Stimulated activated CD8-positive, alpha-beta memory T cell treated with anti-CD3 and anti-CD28 coated beads, Interleukin-15, amount 100 ng/mL, for 4 hours (primary cell): Measurements from ENCODE around the gene NLK.
"Not testable (repeated sequence)": the region's sequence is repeated elsewhere in the genome, so short reads cannot be mapped to it uniquely, and the experiment has no call there.

ENCODE experiments used
- DNase-seq, 2 donors: peaks; one replicate each; pipeline ENCODE4 v3.0.0-alpha.2; 2020; ENCODE audit warnings: low read depth in 2 of 2

The NLK gene

DNA sequence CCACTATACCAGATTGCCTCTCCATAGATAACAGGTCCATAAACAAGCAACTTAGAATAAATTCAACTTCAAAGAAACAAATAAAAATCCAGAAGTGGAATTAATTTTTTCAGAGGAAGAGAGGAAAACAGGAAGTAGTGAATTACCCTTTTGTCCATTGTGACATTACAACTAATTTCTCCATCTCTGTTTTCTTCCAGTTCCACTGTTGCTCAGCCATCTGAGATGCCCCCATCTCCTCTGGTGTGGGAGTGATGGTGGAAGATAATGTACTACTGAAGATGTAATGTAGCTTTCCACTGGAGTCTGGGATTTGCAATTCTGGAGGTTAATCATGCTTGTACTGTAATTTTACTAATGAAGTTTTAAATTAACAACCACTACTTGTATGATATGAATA, 151.9 kb downstream of the NLK start:
- DNase-seq: no peak

DNA sequence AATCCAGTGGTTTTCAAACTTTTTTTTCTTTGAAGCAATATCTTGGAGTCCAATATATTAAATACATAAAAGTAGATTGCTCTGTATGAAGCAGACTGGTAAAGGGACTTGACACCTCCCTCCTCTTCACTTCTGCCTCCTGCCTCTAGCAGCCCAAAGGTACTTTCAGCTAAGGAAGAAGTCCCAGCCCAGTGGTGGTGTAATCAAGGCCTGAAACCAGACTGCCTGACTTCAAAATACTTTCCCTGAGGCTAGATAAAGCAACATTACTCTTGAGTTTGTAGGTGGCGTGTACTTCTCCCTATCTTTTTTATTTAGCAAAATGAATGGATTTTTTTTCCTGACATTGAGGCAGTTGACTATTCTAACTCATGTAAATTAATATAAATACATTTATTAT, 154.2 kb downstream of the NLK start:
- no peak for DNase-seq

DNA sequence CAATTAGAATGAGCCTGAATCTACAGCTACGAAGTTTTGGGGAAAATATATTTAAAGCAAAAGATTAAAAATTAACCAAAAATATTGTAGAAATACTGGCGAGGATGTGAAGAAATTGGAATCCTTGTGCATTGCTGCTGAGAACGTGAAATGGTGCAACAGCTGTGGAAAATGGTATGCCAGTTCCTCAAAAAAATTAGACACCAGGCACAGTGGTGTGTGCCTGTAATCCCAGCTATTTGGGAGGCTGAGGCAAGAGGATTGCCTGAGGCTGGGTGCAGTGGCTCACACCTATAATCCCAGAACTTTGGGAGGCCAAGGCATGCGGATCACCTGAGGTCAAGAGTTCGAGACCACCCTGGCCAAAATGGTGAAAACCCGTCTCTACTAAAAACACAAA, 156.6 kb downstream of the NLK start:
- DNase-seq: no peak

DNA sequence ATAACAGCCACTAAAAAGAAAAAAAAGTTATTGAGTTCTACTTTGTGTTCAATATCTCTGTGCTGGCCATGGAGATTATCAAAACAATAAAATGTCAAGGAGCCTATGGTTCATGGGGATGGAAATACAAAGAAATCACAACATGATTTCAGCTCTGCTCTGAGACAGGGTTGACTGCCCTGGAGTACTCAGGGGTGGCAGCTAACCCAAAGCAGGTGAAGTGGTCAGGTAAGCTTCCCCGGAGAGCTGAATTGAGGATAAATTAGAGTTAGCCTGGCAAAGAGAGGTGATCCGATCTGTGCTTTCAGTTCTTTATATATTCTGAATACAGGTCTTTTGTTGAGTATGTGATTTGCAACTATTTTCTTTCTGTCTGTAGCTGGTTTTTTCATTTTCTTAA, 157.3 kb downstream of the NLK start:
- no peak for DNase-seq

DNA sequence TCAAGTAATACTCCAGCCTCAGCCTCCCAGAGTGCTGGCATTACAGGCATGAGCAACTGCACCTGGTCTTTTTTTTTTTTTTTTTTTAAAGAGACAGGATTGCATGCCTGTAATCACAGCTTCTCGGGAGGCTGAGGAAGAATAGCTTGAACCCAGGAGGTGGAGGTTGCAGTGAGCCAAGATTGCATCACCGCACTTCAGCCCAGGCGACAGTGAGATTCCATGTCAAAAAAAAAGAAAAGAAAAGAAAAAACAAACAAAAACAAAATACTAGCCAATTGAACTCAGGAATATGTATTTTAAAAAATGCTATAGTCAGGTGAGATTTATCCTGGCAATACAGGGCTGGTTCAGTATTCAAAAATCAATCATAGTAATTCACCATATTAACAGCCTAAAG, 158.8 kb downstream of the NLK start:
- no peak for DNase-seq

DNA sequence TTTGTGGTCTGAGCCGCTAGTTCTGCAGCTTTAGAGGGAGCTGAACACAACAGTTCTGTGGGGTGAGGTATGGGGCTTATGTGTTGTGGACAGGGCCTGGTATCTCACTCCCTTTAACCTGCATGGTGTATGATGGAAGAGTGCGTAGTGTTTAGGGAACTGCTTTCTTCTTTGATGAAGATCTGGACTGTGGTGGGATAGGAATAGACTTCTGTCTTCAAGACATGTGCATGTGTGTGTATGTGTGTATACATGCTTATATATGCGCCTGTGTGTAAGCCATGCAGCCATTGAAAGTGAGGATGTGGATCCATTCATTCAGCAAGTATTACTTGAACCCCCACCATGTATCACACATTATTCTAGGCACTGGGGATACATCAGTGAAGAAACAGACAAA, 161.8 kb downstream of the NLK start:
- DNase-seq: no peak

DNA sequence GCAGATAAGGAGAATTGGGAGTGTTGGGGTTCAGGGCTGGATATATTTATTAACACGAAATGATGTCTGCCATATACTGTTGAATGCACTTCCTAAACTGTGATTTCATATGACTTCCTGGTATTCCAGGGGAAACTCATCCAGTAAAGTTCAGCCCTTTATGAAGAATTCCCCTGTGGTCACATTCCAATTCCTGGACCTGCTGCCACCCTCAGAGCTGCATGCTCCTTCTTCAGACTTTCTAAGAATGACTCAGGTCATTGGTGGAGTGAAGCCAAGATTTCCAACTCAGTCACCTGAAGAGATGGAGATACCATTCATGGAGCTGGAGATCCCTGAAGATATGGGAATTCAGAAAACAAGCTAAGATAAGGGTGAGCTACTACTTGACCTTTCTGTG, 162.3 kb downstream of the NLK start:
- DNase-seq: no peak

DNA sequence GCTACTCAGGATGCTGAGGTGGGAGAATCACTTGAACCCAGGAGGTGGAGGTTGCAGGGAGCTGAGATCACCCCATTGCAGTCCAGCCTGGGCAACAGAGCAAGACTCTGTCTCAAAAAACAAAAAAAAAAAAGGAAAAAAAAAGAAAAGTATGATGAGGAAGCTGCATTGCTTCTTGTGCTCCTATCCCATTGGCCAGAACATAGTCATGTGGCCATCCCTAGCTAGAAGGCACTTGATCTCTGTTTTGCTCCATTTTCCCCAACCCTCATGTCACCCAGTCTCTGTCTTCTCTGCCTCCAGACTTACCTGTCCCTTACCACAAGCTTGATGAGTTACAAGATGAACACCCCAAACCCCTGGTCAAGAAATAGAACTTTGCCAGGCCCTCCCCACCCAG, 163.8 kb downstream of the NLK start:
- no peak for DNase-seq

DNA sequence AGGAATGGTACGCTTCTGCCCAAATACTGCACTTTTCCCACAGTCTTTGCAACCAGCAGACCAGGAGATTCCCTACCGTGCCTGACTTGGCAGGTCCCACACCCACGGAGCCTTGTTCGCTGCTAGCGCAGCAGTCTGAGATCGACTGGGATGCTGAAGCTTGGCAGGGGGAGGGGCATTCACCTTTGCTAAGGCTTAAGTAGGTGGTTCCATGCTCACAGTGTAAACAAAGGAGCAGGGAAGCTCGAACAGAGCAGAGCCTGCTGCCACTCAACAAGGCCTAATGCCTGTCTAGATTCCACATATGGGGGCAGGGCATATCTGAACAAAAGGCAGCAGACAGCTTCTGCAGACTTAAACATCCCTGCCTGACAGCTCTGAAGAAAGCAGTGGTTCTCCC, 169.3 kb downstream of the NLK start:
- DNase-seq: no peak

DNA sequence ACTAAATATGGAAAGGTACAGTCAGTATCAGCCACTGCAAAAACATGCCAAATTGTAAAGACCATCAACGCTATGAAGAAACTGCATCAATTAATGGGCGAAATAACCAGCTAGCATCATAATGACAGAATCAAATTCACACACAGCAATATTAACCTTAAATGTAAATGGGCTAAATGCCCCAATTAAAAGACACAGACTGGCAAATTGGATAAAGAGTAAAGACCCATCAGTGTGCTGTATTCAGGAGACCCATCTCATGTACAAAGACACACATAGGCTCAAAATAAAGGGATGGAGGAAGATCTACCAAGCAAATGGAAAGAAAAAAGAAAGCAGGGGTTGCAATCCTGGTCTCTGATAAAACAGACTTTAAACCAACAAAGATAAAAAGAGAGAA, 171.1 kb downstream of the NLK start:
- DNase-seq: not testable (repeated sequence)

DNA sequence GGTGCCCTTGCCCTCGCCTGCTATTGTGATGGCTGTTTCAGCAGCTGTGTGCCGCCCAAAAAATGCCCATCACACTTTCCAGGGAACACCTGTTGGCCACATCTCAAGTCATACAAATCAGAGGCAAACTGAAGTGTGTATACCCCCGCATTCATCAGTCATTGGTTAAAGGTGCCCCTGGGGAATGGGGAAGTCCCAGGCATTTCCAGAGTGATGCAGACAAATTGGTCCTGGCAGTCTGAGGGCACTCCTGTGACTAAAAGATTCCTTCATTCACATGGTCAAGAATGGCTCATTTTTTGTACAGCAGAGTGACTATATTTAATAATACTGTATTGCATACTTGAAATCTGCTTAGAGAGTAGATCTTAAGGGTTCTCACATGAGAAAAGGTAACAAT, 173.6 kb downstream of the NLK start:
- no peak for DNase-seq

DNA sequence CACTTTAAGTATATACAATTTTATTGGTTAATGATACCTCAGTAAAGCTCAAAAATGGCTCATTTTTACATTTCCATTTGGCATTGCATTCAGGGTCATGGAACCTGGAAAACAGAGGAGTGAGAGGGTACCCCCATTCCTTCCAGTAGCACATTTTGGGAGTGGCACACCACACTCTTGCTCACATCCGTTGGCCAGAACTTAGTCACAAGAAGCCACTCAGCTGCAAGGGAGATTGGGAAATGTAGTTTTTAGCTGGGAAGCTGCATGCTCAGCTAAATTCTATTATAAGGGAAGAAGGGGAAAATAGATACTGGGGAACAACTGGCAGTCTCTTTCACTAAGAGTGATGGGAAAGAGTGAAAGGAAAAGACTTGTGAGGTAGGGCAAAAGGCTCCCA, 174.1 kb downstream of the NLK start:
- no peak for DNase-seq

DNA sequence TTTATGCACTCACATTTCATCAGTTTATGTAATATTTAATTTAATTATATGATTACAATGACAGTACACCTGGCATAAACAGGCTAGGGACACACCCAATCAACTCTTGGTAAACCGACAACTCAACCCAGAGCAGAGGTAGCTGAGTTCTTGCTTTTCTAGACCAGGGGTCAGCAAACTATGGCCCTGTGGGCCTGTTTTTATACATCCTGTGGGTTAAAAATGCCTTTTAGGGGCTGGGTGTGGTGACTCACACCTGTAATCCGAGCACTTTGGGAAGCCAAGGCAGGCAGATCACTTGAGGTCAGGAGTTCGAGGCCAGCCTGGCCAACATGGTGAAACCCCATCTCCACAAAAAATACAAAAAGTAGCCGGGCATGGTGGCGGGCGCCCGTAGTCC, 177.3 kb downstream of the NLK start:
- DNase-seq: no peak

DNA sequence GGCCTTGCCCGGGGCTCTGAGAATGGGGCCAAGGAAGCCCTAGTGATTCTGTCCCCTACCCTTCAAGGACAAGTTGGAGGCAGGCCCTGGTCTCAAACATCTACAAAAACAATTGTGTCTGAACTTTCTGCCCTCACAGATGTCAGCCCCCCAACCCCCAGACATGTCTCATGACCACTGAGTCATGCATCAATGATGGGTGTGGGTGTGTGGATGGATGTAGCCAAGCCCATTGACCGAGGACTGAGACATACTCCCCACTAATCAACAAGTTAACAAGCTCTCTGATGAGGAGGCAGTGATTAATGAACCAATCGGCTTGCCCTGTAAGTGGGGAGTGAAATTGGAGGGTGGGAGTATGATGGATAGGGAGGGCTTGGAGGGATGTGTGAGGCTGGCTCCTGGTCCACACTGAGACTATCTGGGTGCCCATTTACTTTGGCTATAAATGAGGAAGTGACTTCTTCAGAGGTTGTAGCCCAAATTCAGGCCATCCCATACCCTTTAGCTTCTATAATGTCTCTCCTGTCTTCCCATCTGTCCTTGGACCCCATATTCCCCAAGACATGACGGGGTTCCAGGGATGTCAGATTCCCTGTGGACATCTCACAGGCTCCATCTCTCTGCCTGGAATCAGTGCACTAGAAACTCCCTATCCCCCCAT, 179.4 kb downstream of the NLK start:
- no peak for DNase-seq

DNA sequence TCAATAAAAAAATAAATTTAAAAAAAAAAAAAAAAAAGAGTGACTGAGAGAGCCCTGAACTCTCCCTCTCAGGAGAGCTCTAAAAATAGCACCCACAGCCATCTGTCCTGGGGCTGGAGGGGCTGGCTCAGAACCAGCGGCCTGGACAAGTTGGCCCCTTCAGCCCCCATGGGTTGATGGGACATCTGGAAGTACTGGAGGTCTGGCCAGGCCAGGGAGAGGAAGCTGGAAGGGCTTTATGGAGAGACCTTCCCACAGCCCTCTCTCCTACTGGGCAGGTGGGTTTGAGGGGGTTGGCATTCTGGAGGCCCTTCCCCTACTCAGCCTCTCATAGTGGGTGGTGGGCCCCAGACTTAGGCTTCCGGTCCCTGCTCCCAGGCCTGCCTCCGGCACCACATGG, 182.8 kb downstream of the NLK start:
- no peak for DNase-seq

DNA sequence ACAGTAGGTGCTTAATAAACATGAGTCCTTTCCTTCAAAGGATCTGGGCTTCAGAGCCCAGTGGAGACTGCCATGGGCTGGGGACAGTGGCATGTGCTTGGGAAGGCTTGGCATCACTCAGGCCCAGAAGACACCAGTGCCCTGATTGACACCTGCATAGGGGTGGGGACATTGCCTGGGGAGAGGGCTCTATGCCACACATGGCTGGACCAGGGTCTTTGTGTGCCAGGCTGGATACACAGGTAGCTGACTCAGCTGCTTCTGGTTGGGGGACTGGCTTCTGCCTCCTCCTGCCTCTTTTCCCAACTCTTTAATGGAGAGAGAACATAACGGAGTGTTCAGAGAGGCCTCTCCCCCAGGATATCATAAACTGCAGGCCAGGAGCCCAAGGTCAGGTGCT, 183.4 kb downstream of the NLK start:
- DNase-seq: no peak

DNA sequence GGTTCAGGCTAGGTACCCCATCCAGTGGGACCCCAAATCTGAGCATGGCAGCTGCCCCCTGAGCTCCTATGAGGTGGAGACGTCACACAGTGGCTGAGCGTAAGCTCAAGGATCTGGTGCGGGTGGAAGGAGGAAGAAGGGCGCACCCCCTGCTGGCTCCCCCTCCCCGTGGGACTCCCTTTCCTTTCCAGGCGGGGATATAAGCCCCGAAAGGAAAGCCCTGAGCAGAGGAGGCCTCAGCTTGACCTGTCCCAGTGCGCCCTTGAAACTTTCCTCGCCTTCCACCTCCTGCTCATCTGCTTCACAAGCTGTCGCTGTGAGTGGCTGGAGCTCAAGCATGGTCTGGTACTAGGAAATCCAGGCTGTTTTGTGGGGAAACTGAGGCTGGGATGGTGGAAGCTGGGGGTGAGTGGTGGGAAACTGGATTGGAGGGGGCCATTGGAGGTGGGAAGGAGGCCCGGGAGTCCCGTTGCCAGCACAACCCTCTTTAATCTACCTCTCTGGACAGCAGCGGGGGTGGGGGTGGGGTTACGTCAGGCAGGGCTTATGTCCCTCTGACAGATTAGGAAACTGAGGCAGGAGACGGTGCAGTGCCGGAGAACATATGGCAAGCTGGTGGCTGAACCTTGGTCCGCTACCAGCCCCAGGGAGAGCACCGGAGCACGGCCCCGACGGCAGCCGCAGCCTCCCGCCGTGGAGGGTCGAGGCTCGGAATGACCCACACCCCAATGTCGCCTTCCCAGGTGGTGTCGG, 184.3 kb downstream of the NLK start:
- DNase-seq: no peak

DNA sequence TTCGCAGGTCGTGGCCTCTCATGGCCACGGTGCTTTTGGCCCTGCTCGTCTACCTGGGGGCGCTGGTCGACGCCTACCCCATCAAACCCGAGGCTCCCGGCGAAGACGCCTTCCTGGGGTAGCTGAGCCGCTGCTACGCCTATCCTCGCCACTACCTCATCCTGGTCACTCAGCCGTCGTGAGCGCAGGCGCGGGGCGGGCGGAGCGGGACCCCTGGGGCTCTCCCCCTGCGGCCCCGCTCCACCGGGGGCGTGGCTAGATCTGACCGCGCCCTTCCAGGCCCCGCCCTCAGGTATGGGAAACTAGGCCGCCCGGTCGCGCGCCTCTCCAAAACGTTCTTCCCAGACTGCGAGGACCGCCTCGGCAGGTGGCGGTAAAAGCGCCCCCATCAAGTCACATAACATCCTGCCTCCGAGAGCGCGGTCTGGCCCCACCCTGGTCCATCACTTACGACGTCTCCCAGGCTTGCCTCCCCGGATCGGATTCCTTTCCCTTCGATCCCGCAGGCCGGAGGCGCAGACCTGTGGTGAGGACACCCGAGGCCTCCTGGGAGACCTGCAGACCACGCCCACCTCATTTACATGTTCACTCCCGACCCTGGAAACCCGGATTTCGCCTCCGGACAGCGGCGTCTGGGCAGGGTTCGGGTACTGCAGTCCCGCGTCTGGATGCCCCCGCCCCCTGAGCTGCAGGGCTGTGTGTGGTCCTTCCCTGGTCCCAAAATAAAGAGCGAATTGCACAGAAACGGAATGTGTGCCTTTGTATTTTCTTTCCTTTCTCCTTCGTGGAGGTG, 185.0 kb downstream of the NLK start:
- DNase-seq: no peak

DNA sequence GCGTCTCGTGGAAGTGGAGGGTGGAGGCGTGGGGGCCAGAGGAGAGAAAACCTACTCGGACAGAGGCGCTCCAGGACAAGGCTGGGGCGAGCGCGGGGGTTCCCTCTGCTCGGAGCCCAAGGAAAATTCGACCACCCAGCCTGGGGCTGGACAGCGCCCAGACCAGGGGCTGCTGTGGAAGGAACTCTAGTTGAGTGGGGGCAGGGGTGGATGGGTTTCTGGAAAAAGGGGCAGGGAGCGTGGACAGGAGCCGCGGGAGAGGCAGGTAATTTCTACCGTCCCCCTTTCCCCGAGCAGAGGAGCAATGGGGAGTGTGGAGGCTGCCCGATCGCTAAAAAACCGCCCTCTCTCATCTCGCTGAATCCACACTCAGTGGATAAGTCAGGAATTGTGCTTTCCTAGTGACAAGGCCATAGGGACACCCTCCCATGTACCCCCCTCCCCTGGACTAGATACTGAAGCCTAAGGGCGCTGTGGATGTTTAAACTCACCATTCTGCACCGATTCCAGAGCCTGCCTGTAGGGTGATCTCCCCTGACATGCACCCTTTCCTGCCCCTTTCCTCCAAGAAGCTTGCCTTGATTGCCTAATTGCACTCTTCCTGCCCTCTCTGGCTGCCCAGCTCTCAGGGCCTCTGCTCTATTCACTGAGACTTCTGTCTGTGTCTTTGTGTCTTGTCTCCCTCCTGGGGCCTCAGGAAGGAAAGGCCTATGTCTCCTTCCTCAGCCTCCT, 185.8 kb downstream of the NLK start:
- DNase-seq: no peak

DNA sequence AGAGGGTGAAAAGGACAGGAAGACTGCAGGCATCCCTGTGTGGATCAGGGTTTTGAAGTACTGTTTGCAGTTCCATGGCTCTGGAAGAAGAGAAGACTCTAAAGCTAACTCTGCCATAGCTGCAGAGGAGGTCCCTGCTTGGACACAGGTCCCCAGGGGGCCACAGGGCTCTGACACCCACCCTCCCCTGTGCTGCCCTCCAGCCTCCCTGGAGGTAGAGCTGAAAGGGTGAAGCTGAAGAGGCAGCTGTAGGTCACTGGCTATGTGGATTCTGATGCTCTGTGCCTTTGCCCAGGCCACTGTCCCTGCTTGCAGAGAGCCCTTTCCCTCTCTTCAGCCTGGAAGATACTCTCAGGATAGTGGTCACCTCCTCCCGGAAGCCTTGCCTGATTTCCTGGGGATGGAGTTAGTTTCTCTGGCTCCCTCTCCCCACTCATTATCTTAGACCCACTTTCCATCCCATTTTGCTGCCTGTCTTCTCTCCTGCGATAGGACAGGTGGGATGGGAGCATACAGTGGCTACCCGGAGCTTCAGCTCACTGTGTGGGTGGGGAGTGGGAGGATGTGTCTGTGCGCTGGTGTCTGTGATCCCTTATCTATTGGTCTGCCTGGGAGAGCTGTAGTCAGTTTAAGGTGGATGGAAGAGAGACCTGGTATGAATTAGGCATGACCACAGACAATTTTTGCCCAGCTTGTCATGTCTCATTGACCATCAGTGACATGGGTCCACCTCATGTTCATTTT, 186.7 kb downstream of the NLK start:
- no peak for DNase-seq

DNA sequence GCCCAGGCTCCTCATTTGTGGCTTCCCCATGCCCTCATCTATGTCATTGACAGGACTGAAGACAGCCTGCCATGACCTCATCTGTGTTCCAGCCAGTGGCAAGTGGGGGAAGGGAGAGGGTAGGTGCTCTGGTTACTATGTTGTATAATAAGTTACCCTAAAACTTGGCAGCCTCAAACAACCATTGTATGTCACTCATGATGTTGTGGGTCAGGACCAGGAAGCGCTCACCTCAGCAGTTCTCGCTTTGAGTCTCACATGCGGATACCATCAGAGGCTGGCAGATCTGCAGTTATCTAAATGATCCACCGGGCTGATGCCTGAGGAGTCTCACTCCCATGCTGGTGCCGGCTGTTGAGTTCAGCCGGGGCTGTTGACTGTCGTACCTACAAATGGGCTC, 187.5 kb downstream of the NLK start:
- no peak for DNase-seq

DNA sequence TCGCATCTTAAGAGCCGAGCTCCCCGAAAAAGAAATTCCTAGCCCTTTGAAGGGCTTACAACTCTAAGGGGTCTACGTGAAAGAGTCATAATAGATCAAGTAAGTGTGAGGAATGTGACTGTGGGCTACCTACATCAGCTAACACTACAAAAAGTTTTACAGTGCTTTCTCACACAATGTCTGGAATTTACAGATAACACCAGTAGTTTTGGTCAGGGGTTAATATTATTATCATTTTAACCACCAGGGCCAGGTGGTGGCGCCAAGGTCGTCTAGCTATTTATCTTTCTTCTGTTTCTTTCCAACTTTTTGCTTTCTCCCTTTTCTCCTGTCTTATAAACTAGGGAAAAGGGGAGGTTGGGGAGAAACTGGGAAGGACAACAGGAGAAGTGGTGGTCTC, 188.1 kb downstream of the NLK start:
- not testable (repeated sequence) for DNase-seq
